Caki2 (cell line): Measurements from ENCODE around the gene NRXN2. TPM values are rescaled to one million over a fixed set of nuclear protein-coding genes. Genes with fewer than 3 reads are reported as not detected.

Experiments
- DNase-seq: peaks from one replicate; pipeline ENCODE4 v3.0.0-alpha.2; 2015; ENCODE audit warnings: low read depth
- in situ Hi-C: cut with HindIII; loops from 2 replicates; pipeline ENCODE4 v1.10.0; 2016; ENCODE audit warnings: low sequenced_read_pairs, low pct_unique_long_range_greater_than_20kb, mixed read lengths
- total RNA-seq: library from RNA; depleted of rRNA; stranded (reverse); fragments of >200 nt; shearing (Covaris generic); gene quantifications from 2 replicates; pipeline ENCODE4 v1.2.3, GENCODE V29; 2014; ENCODE audit warnings: low replicate concordance

Gene NRXN2
- total RNA-seq, 1 experiment from 2014 or later = 2.2 TPM

GRCh38 chr11:64690235-64690634 lies 32.8 kb downstream of the NRXN2 start:
- DNase-seq = no peak
- in situ Hi-C loops = no loop called here

- DNase-seq = peak; percentile 71
- in situ Hi-C loops = no loop called here
Measured at GRCh38 chr11:64688534-64688982, 34.4 kb downstream of the NRXN2 start.

DNA sequence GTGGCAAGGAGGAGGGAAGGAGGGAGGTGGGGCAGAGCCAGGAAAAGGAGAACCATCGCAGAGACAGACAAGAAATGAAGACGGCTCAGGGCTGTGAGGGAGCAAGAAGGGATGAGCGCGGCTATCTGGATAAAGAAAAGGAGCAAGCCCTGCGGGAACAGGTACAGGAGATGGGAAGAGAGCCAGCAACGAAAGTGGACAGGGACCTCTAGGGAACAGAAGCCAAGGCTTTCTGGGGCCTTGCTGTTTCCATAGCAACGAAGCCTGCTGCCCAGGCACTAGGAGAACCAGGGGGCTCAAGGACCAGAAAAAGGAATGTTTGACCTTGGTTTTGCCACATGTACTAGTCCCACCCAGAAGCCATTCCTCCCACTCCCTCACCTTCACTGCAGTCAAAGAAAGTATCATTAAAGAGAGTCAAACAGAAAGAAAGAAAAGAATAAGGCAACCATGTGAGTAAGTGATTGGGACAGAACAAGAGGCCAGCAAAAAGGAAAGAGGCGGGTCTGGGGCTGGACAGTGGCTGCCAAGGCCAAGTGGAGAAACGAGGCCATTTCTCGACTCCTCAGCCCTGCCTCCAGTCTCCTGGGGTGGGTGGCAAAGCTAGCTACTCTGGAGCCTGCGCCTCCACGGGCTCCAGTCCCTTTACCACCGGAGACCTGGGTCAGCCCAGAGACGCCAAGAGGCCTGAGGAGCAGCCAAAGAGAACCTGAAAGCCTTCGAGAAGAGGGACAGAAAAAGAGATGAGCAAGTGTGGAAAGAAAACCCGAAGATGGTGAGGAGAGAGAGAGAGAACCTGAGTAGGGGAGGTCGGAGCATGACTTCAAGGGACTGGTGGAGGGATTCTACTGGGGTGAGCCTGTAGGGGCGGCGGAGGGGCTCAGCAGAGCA lies 35.1 kb downstream of the NRXN2 start:
- no peak for DNase-seq
- in situ Hi-C loops = no loop called here

- in situ Hi-C loops = no loop called here
- no peak for DNase-seq
Measured at GRCh38 chr11:64687204-64687603, 35.8 kb downstream of the NRXN2 start.

GRCh38 chr11:64686466-64687170 lies 36.4 kb downstream of the NRXN2 start:
- in situ Hi-C loops = no loop called here
- no peak for DNase-seq

GRCh38 chr11:64685536-64685935 lies 37.5 kb downstream of the NRXN2 start:
- in situ Hi-C loops = no loop called here
- DNase-seq = no peak

DNA sequence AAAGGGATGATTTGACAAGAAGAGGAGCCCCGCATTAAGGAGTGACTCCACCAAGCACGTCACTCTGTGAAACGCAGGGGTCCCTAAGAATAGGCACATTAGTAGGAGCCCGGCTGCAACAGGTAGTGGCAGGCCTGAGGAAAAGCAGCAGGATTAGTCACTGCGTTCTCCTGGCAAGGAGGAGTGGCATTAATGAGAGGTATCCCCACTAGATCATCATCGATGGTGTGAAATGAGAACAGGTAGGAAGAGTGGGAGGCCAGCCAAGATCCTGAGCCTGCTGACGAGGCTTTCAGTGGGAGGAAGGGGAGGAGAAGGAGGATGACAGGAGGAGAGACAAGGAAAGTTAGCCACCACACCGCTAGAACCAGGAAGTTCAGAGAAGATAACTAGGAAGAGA lies 38.6 kb downstream of the NRXN2 start:
- no peak for DNase-seq
- in situ Hi-C loops = no loop called here

DNA sequence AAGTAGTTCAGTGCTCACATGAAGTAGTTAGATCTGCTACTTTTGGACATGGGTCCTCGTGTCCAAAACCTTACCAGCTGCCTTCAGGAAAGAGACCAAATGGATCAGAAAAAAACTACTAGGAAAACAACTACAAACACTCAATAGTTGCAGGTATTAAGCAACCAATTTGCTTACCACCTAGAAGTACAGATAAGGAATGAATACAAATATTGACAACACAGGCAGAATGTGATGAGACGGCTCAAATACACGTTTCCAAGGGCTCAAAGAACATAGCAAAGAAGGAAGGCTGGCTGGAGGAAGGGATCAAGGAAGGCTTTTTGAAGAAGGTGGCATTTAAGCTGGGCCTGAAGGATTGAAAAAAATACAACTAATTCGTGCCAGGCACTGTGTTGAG lies 41.8 kb downstream of the NRXN2 start:
- DNase-seq = no peak
- in situ Hi-C loops = no loop called here

- no peak for DNase-seq
- in situ Hi-C loops = no loop called here
Measured at GRCh38 chr11:64679846-64680245, 43.2 kb downstream of the NRXN2 start.

GRCh38 chr11:64677441-64678023 lies 45.5 kb downstream of the NRXN2 start:
- DNase-seq = no peak
- in situ Hi-C loops = no loop called here

GRCh38 chr11:64676261-64676615 lies 46.8 kb downstream of the NRXN2 start:
- DNase-seq = no peak
- in situ Hi-C loops = no loop called here

DNA sequence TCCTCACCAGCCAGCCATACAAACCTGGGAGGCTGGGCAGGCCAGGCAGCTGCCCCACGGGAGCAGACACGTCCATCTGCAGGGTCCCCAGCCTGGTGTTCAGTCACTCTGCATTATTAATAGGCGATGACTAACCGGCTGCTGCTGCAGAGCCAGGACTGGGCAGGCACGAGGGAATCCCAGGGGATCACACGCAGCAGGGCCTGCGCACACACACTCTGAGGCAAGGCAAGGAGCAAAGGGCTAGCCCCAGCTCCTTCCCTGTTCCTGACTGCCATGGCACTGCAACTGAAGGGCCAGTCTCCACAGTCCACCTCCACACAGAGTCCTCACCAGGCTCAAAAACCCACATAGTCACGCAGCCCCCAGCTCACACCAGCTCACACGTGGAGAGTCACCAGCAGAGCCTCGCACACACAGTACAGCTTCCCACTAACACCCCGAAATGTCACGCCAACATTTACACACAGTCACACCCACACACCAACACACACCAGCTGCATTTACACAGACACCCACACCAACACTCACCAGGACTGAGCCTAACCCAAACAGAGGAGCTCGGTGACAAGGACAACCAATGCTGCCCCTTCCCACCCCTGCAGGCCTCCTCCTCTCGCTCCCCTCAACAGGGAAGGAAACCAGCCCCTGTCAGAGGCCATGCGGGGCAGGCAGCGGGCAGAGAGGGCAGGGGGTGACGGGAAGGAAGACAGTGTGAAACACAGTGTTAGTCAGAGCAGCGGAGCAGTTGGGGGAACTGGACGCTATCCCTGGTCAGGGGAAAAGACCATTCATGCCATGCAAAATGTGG lies 47.3 kb downstream of the NRXN2 start:
- in situ Hi-C loops = no loop called here
- peak; percentile 25 for DNase-seq

GRCh38 chr11:64674774-64675173 lies 48.2 kb downstream of the NRXN2 start:
- DNase-seq = no peak
- in situ Hi-C loops = no loop called here

- no peak for DNase-seq
- in situ Hi-C loops = no loop called here
Measured at GRCh38 chr11:64673279-64673678, 49.7 kb downstream of the NRXN2 start.

GRCh38 chr11:64672875-64673274 lies 50.1 kb downstream of the NRXN2 start:
- in situ Hi-C loops = no loop called here

DNA sequence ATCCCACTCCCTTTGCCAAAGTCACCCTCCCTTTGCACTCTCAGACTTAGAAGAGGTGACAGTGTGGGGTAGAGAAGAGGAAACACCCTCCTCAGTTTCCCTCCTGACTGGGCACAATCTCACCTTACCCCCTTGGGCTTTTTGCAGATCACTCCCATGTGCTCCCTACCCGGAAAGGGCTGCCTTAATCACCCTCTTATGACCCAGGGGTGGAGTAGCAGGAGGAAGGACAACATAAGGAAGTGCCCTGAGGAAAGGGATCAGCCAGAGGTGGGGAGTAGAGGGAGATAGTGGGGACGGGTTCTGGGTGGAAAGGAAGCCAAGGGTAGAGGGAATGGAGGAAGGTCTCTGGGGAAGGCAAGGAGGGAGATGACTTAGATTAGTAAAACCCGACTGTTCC lies 52.0 kb downstream of the NRXN2 start:
- DNase-seq = no peak
- in situ Hi-C loops = no loop called here

More at GRCh38 chr11:64672875-64673274, 50.1 kb downstream of the NRXN2 start:
- no peak for DNase-seq

DNA sequence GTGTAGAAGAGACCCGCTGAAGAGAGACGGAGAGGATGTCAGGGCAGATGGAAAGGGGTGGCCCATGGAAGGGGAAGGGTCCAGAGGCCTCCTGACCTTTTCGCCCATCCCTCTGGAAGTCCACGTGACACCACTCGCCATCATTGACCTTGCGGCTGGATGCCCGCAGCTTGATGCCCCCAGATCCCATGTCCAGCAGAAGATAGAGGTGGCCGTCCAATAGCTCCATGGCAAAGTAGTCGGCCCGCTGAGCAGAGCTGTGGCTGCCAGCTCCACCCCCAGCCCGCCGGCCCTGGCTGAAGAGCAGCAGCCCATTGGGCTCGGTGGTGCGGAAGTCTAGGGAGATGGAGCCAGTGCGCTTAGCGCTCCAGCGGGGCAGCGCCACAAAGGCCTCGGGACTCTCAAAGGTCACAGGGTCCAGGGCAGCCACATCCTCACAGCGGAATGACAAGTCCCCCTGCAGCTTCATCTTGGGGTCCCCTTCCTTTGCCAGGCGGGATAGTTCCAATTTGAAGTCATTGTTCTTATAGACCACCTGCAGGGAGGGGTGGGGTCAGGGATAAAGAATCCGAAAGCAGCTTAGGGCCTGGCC lies 55.7 kb downstream of the NRXN2 start:
- DNase-seq = no peak
- in situ Hi-C loops = no loop called here

- in situ Hi-C loops = no loop called here
- DNase-seq = no peak
Measured at GRCh38 chr11:64665411-64665821, 57.6 kb downstream of the NRXN2 start.
